HEK293T (cell line): ENCODE data around the gene TRMT6.

Source experiments
- HDGF ChIP-seq: fragments of 450-650 bp; IDR thresholded peaks from 2 replicates; pipeline ENCODE4 v1.6.1; 2017; ENCODE audit warnings: antibody characterized with exemption, borderline replicate concordance
- LEF1 ChIP-seq: fragments of 450-650 bp; IDR thresholded peaks from 2 replicates; pipeline ENCODE4 v1.6.1; 2017; ENCODE audit warnings: mild to moderate bottlenecking, borderline replicate concordance

DNA sequence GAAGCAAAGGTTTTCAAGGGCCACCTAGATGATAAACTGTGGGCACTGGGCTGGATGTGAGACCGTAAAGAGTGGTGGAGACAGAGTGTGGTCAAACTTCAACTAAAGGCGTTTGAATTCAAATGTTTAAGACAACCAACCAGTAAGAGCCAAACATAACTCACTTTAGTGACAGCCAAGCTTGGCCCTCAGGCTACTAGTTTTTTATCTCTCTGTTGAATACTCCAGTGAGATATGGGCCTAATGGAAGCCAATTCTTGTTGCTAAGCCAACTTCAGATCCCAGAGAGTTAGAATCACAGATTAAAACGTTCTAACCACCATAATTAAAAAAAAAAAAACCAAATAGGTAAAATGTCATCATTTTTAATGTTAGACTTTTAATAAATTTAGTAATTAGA lies 57.3 kb downstream of the TRMT6 start:
- TF ChIP-seq LEF1 (no peak), HDGF (no peak)
